ENCODE measurements around the gene PTGDS.

DNA sequence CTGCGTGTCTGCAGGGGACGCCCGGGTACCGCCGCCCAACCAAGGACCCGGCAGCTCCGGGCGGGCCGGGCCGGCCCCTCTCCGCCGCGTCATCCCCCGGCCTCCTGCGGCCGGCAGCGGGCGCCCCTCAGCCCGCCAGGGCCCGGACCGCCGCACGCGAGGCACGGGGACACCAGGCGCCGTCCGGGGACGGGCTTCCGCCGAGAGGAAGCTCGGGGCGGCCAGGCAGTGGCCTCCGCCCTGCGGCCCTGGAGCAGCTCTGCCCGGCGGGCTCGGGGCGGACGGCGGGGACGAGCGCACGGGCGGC is 33.1 kb upstream of the PTGDS start:
- TF ChIP-seq, protein P1, sequence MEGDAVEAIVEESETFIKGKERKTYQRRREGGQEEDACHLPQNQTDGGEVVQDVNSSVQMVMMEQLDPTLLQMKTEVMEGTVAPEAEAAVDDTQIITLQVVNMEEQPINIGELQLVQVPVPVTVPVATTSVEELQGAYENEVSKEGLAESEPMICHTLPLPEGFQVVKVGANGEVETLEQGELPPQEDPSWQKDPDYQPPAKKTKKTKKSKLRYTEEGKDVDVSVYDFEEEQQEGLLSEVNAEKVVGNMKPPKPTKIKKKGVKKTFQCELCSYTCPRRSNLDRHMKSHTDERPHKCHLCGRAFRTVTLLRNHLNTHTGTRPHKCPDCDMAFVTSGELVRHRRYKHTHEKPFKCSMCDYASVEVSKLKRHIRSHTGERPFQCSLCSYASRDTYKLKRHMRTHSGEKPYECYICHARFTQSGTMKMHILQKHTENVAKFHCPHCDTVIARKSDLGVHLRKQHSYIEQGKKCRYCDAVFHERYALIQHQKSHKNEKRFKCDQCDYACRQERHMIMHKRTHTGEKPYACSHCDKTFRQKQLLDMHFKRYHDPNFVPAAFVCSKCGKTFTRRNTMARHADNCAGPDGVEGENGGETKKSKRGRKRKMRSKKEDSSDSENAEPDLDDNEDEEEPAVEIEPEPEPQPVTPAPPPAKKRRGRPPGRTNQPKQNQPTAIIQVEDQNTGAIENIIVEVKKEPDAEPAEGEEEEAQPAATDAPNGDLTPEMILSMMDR (IDR thresholded peaks at IDR 0.05) = no peak
- no peak for TF ChIP-seq POLR2AphosphoS5 (IDR thresholded peaks at IDR 0.05)

Data from transverse colon (tissue), 4 donors.